IPS-18a (cell line): ENCODE results near the gene MAP7D1.
"Not testable (repeated sequence)": the region's sequence is repeated elsewhere in the genome, so short reads cannot be mapped to it uniquely, and the experiment has no call there.

Source experiments
- H3K27ac ChIP-seq: one replicate; pipeline ENCODE4 v1.5.1; 2013; ENCODE audit warnings: low read length
- H3K27me3 ChIP-seq: one replicate; pipeline ENCODE4 v1.6.1; 2013; ENCODE audit warnings: mild to moderate bottlenecking, low read length; ENCODE audit not compliant: control insufficient read depth, insufficient read depth
- H3K36me3 ChIP-seq: one replicate; pipeline ENCODE4 v1.6.1; 2013; ENCODE audit warnings: low read depth, low read length; ENCODE audit not compliant: control insufficient read depth
- H3K4me1 ChIP-seq: one replicate; pipeline ENCODE4 v1.6.1; 2013; ENCODE audit warnings: low read depth, low read length; ENCODE audit not compliant: control insufficient read depth
- H3K4me3 ChIP-seq: one replicate; pipeline ENCODE4 v1.5.1; 2013; ENCODE audit warnings: low read length
- H3K9ac ChIP-seq: one replicate; pipeline ENCODE4 v1.6.1; 2013; ENCODE audit warnings: mild to moderate bottlenecking, low read length, moderate library complexity
- H3K9me3 ChIP-seq: one replicate; pipeline ENCODE4 v1.6.1; 2013; ENCODE audit warnings: low read depth, low read length; ENCODE audit not compliant: control insufficient read depth

The MAP7D1 gene

DNA sequence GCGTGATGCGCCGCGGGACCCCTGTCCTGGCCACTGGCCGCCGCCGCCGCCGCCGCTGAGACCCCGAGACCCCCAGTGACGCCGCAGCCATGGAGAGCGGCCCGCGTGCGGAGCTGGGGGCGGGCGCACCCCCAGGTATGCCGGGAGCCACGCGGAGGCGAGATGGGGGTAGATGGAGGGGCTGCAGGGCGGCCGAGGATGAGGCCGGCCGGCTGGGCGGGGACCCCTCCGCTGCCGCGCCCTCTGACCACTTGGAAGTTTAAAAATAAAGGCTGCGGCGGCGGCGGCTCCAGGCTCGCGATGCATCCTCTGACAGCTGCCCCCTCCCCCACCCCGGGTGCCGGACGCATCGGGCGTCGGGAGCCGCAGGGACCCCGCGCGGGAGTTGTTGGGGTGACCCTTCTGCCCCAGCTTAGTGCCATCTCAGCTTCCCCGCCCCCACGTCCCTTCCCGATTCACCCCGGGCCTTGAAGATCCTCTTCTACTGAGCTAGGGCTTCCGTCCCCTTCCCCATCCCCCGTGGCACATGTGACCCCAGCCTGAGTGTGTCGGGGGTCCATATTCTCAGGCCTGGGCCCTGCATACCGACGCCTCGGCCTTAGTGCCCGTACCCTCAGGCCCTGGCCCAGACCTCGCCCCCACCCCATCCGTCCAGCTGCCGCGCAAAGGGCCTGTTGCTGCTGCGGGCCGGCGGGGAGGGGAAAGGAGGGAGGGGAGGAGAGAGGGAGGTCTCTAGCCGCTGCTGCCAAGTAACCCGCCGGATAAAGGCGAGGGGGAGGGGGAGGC lies 562 bp downstream of the MAP7D1 start:
- Histone ChIP-seq H3K27me3 (peaks cover 29% of the 10 kb centered on the region), H3K9ac (peak overlapping the region; percentile 70), H3K27ac (no peak overlapping the region), H3K4me1 (peaks cover 26% of the 10 kb centered on the region), H3K9me3 (no peaks in the 10 kb centered on the region), H3K4me3 (peak overlapping the region; percentile 88), H3K36me3 (peaks cover 4% of the 10 kb centered on the region)

DNA sequence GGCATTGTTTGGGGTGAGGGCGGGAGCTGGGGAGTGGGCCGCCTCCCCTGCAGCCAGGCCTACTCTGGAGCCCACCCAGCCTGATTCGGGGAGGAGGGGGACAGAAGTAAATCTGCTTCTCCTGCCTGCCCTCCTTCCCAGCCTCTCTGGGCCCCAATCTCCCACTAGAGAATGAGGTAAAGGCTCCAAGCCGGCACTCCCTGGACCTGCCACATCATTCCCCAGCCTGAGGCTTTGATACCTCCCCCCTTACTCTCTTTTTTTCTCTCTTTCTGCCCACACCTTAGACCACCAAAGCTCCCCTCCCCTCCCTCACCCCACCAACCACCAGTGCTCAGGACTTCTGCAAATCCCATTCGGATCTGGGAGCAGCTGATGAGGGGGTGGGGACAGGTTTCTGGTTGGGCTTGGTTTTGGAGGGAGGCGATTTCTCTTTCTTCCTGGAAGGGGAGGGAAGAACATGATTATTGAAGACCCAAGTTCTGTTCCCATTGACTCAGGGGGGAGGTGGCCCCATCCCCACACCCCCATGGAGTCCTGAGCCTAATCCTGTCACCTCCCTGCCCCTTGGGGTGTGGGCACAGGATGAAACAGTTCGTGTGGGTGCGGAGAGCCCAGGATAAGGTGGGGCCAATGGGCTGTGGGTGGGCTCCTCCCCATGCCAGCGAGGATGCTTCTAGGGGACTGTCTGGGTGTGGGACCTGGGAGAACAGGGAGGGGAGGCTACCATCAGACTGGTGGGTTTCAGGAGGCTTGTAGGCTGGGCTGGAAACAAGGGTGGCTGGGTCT lies 1.3 kb downstream of the MAP7D1 start:
- H3K27me3 ChIP-seq = peaks cover 27% of the 10 kb centered on the region
- peak overlapping the region; percentile 70 for H3K9ac ChIP-seq
- H3K36me3 ChIP-seq = peaks cover 4% of the 10 kb centered on the region
- H3K27ac ChIP-seq = no peak overlapping the region
- no peaks in the 10 kb centered on the region for H3K9me3 ChIP-seq
- peak overlapping the region; percentile 88 for H3K4me3 ChIP-seq
- H3K4me1 ChIP-seq = peaks cover 24% of the 10 kb centered on the region

DNA sequence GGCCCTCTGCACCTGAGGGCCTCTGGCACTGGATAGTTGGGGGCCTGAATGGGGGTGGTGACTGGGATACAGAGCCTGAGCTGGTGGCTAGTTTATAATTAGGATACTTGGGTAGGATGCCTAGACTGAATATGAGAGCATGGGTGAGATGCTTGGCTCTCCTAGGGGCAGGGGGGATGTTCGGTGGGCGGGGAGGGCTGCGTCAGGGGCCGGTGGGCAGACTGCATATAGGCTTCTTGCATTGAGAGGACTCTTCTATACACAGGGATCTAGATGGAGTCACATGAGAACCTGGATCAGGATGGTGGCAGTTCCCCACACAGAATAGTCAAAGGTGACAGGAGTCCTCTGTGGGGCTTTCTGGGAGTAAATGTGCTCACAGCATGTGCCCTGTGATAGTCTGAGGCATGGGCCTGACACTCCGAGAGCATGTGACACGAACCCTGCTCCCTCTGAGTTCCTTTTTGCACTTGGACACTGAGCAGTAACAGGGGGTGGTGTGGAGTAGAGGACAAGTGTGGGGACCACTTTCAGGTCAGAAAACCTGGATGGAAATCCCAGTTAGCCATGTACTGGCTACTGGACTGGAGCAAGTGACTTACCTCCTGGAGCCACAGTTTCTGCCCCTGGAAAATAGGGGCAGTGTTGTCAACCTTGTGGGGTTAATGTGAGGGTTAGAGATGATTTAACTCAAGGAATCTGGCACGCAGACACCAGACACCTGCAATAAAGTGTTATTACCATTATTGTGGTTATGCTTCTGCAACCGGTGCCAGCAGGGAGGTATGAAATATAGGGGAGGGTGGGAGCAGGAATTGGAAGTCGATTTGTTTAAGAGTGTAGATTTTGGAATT lies 2.2 kb downstream of the MAP7D1 start:
- Histone ChIP-seq H3K36me3 (peaks cover 4% of the 10 kb centered on the region), H3K27ac (no peak overlapping the region), H3K9ac (no peak overlapping the region), H3K4me3 (peak overlapping the region; percentile 88), H3K27me3 (peaks cover 18% of the 10 kb centered on the region), H3K4me1 (peaks cover 24% of the 10 kb centered on the region), H3K9me3 (no peaks in the 10 kb centered on the region)

DNA sequence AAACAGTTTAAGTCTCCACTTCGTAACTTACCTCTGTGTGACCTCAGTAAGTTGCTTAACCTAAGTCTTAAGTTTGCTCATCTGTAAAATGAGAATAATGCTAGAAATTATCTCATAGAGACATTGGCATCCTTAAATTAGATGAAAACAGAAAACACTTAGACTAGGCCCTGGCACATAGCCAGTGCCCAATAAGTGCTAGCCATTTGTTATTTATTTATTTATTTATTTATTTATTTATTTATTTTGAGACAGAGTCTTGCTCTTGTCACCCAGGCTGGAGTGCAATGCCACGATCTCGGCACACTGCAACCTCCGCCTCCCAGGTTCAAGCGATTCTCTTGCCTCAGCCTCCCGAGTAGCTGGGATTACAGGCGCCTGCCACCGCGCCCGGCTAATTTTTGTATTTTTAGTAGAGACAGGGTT lies 2.9 kb downstream of the MAP7D1 start:
- H3K9ac ChIP-seq, H3K36me3 ChIP-seq, H3K4me3 ChIP-seq, H3K9me3 ChIP-seq, H3K27ac ChIP-seq: not testable (repeated sequence)
- Histone ChIP-seq H3K4me1 (peaks cover 24% of the 10 kb centered on the region), H3K27me3 (peaks cover 12% of the 10 kb centered on the region)

DNA sequence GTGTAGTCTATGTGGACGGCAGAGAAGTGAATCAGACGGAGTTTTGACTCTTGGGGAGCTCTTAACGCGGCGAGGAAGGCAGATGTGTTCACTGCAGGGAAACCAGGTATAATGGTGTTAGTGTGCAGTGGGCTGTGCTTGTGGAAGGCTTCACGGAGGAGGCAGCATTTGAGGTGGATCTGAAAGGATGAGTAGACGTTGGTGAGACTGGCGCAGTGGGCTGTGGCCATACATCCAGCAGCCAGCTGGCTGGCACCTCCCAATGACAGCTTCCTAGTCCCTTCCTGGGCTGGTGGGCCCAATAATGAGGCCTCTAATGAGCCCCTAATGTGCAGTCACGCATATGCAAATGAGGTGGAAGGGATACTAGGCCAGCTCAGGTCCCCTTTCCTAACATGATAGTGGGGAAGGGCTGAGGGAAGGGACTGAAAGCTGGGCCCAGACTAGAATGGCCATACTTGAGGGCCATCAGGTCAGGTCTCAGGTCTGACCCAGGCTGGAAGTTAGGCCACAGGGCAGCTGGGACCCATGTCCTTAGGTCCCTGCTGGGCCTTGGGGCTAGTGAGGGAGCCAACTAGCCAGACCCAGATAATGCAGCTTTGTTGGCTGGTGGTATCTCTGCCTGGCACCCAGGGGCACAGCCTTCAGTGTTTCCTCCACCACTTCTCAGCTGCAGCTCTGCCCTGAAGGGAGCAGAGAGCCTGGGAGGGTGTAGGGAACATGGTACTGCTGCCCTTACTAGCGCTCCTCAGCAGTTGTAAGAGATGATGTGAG lies 3.8 kb downstream of the MAP7D1 start:
- Histone ChIP-seq H3K4me3 (no peak overlapping the region), H3K9me3 (no peaks in the 10 kb centered on the region), H3K4me1 (peaks cover 19% of the 10 kb centered on the region), H3K9ac (no peak overlapping the region), H3K27ac (no peak overlapping the region), H3K36me3 (peaks cover 4% of the 10 kb centered on the region), H3K27me3 (peaks cover 2% of the 10 kb centered on the region)

DNA sequence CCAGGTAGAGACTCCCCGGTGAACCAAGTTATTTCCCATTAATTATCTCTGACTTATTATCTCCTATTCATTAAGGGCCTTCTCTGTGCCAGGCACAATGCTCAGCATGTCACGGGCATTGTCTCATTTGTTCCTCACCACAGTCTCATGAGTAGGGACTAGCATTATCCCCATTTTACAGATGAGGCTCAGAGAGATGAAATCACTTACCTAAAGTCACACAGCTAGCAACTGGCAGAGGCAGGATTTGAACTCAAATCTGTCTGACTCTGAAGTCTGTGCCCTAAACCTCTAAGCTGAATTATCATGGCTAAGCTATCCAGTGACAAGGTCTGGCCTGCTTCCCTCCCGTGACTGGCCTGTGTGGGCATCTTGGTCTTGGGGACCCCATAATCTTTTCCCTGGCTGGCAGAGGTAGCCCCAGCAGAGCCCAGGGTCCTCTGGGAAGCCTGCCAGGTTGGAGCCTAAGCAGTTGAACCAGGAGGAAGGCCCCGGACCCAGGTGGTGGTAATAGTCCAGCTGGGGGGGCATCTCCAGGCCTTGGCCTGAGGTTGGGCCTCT lies 4.5 kb downstream of the MAP7D1 start:
- Histone ChIP-seq H3K27ac (no peak overlapping the region), H3K4me3 (peak overlapping the region; percentile 49), H3K9me3 (no peaks in the 10 kb centered on the region), H3K9ac (peak overlapping the region; percentile 55), H3K36me3 (peaks cover 4% of the 10 kb centered on the region), H3K27me3 (no peaks in the 10 kb centered on the region), H3K4me1 (peaks cover 13% of the 10 kb centered on the region)

DNA sequence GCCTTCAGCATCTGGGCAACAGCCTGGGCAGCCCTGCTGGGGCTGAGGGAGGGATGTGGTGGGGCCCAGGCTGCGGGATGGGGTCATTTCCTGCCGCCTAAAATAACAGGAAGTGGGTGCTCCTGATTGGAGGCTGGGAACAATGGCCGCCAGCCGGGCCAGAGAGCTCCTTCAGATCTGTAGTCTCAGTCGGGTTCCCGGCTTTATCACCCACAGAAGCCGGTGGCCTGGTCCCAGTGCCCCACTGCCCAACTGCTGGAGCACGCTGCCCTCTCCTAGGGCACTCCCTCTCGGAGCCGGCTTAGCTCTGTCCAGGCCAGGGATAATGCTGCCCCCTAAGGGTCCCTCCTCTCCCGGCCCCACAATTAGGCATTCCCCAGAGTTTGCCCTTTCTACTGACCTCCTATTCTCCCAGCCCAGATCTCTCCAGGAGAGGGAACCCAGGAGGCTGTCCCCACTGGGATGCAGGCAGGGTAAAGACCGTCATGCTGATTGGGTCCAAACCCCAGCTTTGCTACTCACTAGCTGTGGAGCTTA lies 5.1 kb downstream of the MAP7D1 start:
- Histone ChIP-seq H3K27ac (peak overlapping the region; percentile 36), H3K36me3 (peaks cover 4% of the 10 kb centered on the region), H3K27me3 (no peaks in the 10 kb centered on the region), H3K4me1 (peaks cover 13% of the 10 kb centered on the region), H3K4me3 (peak overlapping the region; percentile 49), H3K9ac (peak overlapping the region; percentile 55), H3K9me3 (no peaks in the 10 kb centered on the region)

DNA sequence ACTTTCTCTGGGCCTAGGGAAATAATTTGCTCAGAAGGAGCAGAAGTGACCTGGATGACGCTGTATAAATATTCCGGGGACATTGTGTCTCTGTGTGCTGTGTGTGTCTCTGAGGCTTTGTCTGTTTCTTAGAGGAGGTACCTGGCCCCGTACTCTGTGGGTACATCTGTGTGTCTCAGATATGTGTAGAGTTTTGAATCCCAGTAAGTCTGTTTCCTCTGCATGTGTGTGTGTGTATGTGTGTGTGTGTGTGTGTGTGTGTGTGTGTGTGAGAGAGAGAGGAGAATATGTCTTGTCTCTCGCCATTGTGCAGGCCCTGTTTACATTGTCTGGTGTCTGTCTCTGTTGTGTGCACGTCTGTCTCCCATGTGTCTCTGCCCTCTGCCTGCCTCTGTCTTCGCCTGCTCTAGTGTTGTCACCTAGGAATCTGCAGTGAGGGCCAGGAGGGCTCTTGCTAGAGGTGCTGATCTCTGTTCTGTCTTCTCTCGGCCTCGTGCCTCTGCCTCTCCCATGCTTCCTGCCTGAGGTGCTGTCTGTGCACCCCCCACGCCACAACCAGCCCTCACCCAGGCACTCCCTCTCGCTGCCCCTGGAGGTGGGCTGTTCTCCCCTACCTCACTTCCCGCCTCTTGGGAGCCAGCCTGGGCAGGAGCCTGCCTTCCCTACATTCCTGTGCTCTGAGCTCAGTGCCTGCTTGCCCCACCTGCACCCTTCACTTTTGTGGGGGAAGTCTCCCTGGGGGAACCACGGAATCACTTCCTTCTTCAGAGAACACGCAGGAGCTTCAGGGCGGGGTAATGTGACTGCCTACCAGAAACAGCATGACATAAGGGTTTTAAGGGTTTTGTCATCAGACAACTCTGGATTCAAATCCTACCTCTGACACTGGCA lies 5.9 kb downstream of the MAP7D1 start:
- peaks cover 4% of the 10 kb centered on the region for H3K36me3 ChIP-seq
- peak overlapping the region; percentile 55 for H3K9ac ChIP-seq
- no peak overlapping the region for H3K27ac ChIP-seq
- H3K4me3 ChIP-seq = peak overlapping the region; percentile 49
- peaks cover 13% of the 10 kb centered on the region for H3K4me1 ChIP-seq
- no peaks in the 10 kb centered on the region for H3K9me3 ChIP-seq
- H3K27me3 ChIP-seq = no peaks in the 10 kb centered on the region

DNA sequence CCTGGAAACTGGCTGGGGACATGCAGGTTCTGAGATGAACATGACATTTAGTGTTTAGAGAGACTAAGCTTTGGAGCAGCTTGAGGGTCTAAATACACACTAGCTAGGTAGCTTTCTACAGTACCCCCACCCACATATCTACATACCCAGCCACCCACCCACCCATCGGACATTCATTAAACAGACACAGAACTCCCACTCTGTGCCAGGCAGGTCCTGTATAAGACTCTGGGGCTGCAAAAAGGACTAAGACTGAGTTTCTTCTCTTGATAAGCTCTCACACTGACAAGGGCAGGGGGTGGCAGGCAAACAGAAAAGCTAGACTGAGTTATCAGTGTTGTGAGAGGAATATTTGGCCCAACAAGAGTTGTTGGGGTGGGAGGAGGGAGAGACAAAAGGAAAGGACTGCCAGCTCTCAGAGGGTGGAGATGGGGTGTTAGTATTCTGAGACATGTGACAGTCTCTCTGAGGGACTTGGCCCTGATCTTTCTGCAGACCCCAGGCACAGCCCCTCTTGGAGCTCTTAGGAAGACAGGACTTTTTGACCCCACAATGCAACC lies 6.8 kb downstream of the MAP7D1 start:
- no peaks in the 10 kb centered on the region for H3K27me3 ChIP-seq
- no peak overlapping the region for H3K4me3 ChIP-seq
- no peak overlapping the region for H3K27ac ChIP-seq
- peaks cover 9% of the 10 kb centered on the region for H3K4me1 ChIP-seq
- no peaks in the 10 kb centered on the region for H3K9me3 ChIP-seq
- peaks cover 4% of the 10 kb centered on the region for H3K36me3 ChIP-seq
- no peak overlapping the region for H3K9ac ChIP-seq
